Ishikawa (cell line): Measurements from ENCODE around the gene CXXC5.

Source experiments
- EP300 ChIP-seq: IDR thresholded peaks from 2 replicates; pipeline ENCODE4 v1.6.1; 2012; ENCODE audit warnings: borderline replicate concordance
- FOXM1 ChIP-seq: IDR thresholded peaks from 2 replicates; pipeline ENCODE4 v1.6.1; 2012; ENCODE audit warnings: low read depth, borderline replicate concordance
- MAX ChIP-seq: IDR thresholded peaks from 2 replicates; pipeline ENCODE4 v1.6.1; 2012
- RAD21 ChIP-seq: IDR thresholded peaks from 2 replicates; pipeline ENCODE4 v1.6.1; 2012; ENCODE audit warnings: low read depth
- REST ChIP-seq: IDR thresholded peaks from 2 replicates; pipeline ENCODE4 v1.6.1; 2012; ENCODE audit warnings: low read depth, mild to moderate bottlenecking
- TCF12 ChIP-seq: IDR thresholded peaks from 2 replicates; pipeline ENCODE4 v1.6.1; 2012; ENCODE audit warnings: low read depth
- TEAD4 ChIP-seq: IDR thresholded peaks from 2 replicates; pipeline ENCODE4 v1.6.1; 2012
- YY1 ChIP-seq: IDR thresholded peaks from 2 replicates; pipeline ENCODE4 v1.6.1; 2012; ENCODE audit warnings: low read depth

- TF ChIP-seq TEAD4 (peak; percentile 92), TCF12 (peak; percentile 86), MAX (no peak; the same call in 1 of the 2 replicates), EP300 (peak; percentile 65), REST (no peak), YY1 (peak; percentile 32; the same call in 1 of the 2 replicates), FOXM1 (no peak), RAD21 (no peak)
Observed at GRCh38 chr5:139658928-139659667, 10.9 kb downstream of the CXXC5 start.
